Suprapubic skin (tissue), 4 donors: ENCODE measurements around the gene SPTSSB. TPM values are rescaled to one million over a fixed set of nuclear protein-coding genes. Genes with fewer than 3 reads are reported as not detected.

Source experiments
- DNase-seq, 2 donors: peaks; one replicate each; pipeline ENCODE4 v3.0.0-alpha.2; 2019; ENCODE audit warnings: low spot score in 2 of 2
- H3K27ac ChIP-seq: fragments of 200-600 bp; sonication (generic); one replicate; pipeline ENCODE4 v1.5.1; 2019
- H3K27me3 ChIP-seq: fragments of 200-600 bp; sonication (generic); one replicate; pipeline ENCODE4 v1.5.1; 2019
- H3K36me3 ChIP-seq: fragments of 200-600 bp; sonication (generic); one replicate; pipeline ENCODE4 v1.5.1; 2019
- H3K4me1 ChIP-seq: fragments of 200-600 bp; sonication (generic); one replicate; pipeline ENCODE4 v1.5.1; 2019
- H3K4me3 ChIP-seq: fragments of 200-600 bp; sonication (generic); one replicate; pipeline ENCODE4 v1.5.1; 2019; ENCODE audit warnings: mild to moderate bottlenecking
- H3K9me3 ChIP-seq: fragments of 200-600 bp; sonication (generic); one replicate; pipeline ENCODE4 v1.5.1; 2019
- EP300 ChIP-seq: sonication (generic); formaldehyde crosslinking; IDR thresholded peaks from one replicate; pipeline ENCODE4 v1.6.1; 2017; ENCODE audit warnings: antibody characterized with exemption
- POLR2A ChIP-seq, 2 donors: fragments of 450-650 bp; IDR thresholded peaks; one replicate each; pipeline ENCODE4 v1.6.1; 2017; ENCODE audit warnings: antibody characterized with exemption in 2 of 2, mild to moderate bottlenecking in 2 of 2, moderate library complexity in 2 of 2
- POLR2AphosphoS5 ChIP-seq, 3 donors: sonication (generic); formaldehyde crosslinking; IDR thresholded peaks; one replicate each; pipeline ENCODE4 v1.6.1; 2017; ENCODE audit warnings: antibody characterized with exemption in 3 of 3
- WGBS: methylation state at CpG from one replicate; pipeline ENCODE4 v1.1.5; 2018; 5-methylcytosine and 5-hydroxymethylcytosine counted together
- total RNA-seq, 4 donors: library from RNA; depleted of rRNA; stranded (reverse); fragments of >200 nt; gene quantifications; one replicate each; pipeline ENCODE4 v1.1.0, GENCODE V29; 2016
- TF ChIP-seq, protein P1 (sequence below), 2 donors: fragments of 200-600 bp in 1 of 2; fragments of 450-650 bp in 1 of 2; sonication (generic) in 1 of 2; IDR thresholded peaks; one replicate each; pipeline ENCODE4 v1.5.1; 2016 to 2019; ENCODE audit warnings: antibody characterized with exemption in 2 of 2, mild to moderate bottlenecking in 1 of 2, moderate library complexity in 1 of 2

SPTSSB gene
- total RNA-seq, 4 donors from 2014 or later: 46.1 to 140 (median 56.0) TPM

- Histone ChIP-seq H3K4me1 (peaks cover 37% of the 10 kb centered on the region), H3K4me3 (no peak overlapping the region), H3K9me3 (no peaks in the 10 kb centered on the region), H3K27me3 (no peaks in the 10 kb centered on the region), H3K36me3 (no peaks in the 10 kb centered on the region), H3K27ac (peak overlapping the region; percentile 30)
- no peak for DNase-seq
- WGBS: 68% methylated on average over 1 of the region's 1 CpG
- TF ChIP-seq POLR2A (IDR thresholded peaks at IDR 0.05) (no peak), POLR2AphosphoS5 (IDR thresholded peaks at IDR 0.05) (no peak), EP300 (no peak)
- TF ChIP-seq, protein P1, sequence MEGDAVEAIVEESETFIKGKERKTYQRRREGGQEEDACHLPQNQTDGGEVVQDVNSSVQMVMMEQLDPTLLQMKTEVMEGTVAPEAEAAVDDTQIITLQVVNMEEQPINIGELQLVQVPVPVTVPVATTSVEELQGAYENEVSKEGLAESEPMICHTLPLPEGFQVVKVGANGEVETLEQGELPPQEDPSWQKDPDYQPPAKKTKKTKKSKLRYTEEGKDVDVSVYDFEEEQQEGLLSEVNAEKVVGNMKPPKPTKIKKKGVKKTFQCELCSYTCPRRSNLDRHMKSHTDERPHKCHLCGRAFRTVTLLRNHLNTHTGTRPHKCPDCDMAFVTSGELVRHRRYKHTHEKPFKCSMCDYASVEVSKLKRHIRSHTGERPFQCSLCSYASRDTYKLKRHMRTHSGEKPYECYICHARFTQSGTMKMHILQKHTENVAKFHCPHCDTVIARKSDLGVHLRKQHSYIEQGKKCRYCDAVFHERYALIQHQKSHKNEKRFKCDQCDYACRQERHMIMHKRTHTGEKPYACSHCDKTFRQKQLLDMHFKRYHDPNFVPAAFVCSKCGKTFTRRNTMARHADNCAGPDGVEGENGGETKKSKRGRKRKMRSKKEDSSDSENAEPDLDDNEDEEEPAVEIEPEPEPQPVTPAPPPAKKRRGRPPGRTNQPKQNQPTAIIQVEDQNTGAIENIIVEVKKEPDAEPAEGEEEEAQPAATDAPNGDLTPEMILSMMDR (IDR thresholded peaks at IDR 0.05): no peak
Observed at GRCh38 chr3:161414907-161415306, 43.6 kb upstream of the SPTSSB start.

DNA sequence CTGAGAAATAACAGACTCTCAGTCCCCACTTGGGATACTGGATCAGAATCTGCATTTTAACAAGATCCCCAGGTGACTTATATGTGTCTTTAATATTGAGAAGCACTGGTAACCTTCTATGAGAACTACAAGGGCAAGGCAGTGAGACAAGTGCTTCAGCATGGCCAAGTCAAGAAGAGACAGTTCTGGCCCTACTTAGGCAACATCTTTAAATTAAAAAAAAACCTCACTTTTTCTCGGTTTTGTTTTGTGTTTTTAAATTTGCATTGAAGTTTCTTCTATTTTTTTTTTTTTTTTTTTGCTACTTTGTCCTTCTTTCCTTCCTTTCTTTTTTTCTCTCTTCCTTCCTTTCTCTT is 42.5 kb upstream of the SPTSSB start:
- Histone ChIP-seq H3K27ac (no peak overlapping the region), H3K4me3 (no peak overlapping the region), H3K4me1 (peaks cover 41% of the 10 kb centered on the region), H3K36me3 (no peaks in the 10 kb centered on the region), H3K9me3 (no peaks in the 10 kb centered on the region), H3K27me3 (no peaks in the 10 kb centered on the region)
- no peak for DNase-seq
- no peak for TF ChIP-seq EP300
- TF ChIP-seq POLR2A (IDR thresholded peaks at IDR 0.05): no peak
- TF ChIP-seq, protein P1 (IDR thresholded peaks at IDR 0.05): no peak
- no peak for TF ChIP-seq POLR2AphosphoS5 (IDR thresholded peaks at IDR 0.05)
- WGBS: 78% methylated on average over 1 of the region's 1 CpG

GRCh38 chr3:161413127-161413854 is 42.0 kb upstream of the SPTSSB start:
- Histone ChIP-seq H3K4me1 (peaks cover 43% of the 10 kb centered on the region), H3K36me3 (no peaks in the 10 kb centered on the region), H3K27ac (no peak overlapping the region), H3K27me3 (no peaks in the 10 kb centered on the region), H3K9me3 (no peaks in the 10 kb centered on the region), H3K4me3 (no peak overlapping the region)
- peak in 1 of 2 donors; percentile 68 for DNase-seq
- TF ChIP-seq EP300 (no peak), POLR2A (IDR thresholded peaks at IDR 0.05) (no peak), POLR2AphosphoS5 (IDR thresholded peaks at IDR 0.05) (no peak)
- TF ChIP-seq, protein P1 (IDR thresholded peaks at IDR 0.05): no peak
- 14% methylated on average over 2 of the region's 2 CpGs for WGBS

GRCh38 chr3:161412123-161412522 is 40.8 kb upstream of the SPTSSB start:
- DNase-seq: no peak
- Histone ChIP-seq H3K4me1 (peaks cover 43% of the 10 kb centered on the region), H3K36me3 (no peaks in the 10 kb centered on the region), H3K9me3 (no peaks in the 10 kb centered on the region), H3K27me3 (no peaks in the 10 kb centered on the region), H3K4me3 (no peak overlapping the region), H3K27ac (no peak overlapping the region)
- 69% methylated on average over 1 of the region's 1 CpG for WGBS
- no peak for TF ChIP-seq EP300
- TF ChIP-seq, protein P1 (IDR thresholded peaks at IDR 0.05): no peak
- no peak for TF ChIP-seq POLR2AphosphoS5 (IDR thresholded peaks at IDR 0.05)
- no peak for TF ChIP-seq POLR2A (IDR thresholded peaks at IDR 0.05)

DNA sequence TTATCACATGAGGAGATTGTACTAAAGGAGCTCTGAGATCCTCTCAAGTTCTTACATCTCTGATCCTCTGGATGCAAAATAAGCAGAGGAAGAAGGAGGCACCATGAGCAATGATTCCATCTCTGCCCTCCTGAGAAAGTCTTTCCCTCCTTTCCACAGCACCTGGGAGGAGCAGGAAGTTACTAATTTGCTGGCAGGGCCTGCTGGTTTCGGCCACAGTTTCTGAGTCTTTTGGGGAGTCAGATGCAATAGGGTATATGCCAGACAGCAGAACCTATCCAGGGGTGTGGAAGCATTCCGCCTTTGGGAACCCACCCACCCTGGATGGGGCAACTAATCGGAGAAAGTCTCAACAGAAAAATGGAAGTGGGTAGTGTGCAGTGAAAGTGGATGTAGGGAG is 38.5 kb upstream of the SPTSSB start:
- TF ChIP-seq POLR2AphosphoS5 (IDR thresholded peaks at IDR 0.05) (no peak), EP300 (no peak), POLR2A (IDR thresholded peaks at IDR 0.05) (no peak)
- TF ChIP-seq, protein P1 (IDR thresholded peaks at IDR 0.05): no peak
- no peak for DNase-seq
- Histone ChIP-seq H3K9me3 (no peaks in the 10 kb centered on the region), H3K4me1 (peaks cover 22% of the 10 kb centered on the region), H3K4me3 (no peak overlapping the region), H3K27ac (no peak overlapping the region), H3K27me3 (no peaks in the 10 kb centered on the region), H3K36me3 (no peaks in the 10 kb centered on the region)
- WGBS: 70% methylated on average over 3 of the region's 3 CpGs
